PC-9 (cell line): ENCODE data around the gene LPCAT2. TPM values are rescaled to one million over a fixed set of nuclear protein-coding genes. Genes with fewer than 3 reads are reported as not detected.

Experiments
- BruUV-seq: library from RNA; stranded (reverse); fragments of 400-500 nt; replicated peaks from 2 replicates; lab custom pipeline; 2021; lab: Mats Ljungman, UMichigan
- CTCF ChIA-PET: fragments of 300-600 bp; sonication (Branson Sonifier 250); formaldehyde crosslinking; loops from one replicate; lab custom pipeline; 2022; ENCODE audit warnings: antibody characterized with exemption; lab: Charles Lee
- POLR2A ChIA-PET: fragments of 300-600 bp; sonication (Branson Sonifier 250); formaldehyde crosslinking; loops from one replicate; lab custom pipeline; 2022; ENCODE audit warnings: antibody characterized with exemption; ENCODE audit not compliant: unreplicated experiment; lab: Charles Lee
- DNase-seq, 2 experiments: peaks; one replicate each; pipeline versions ENCODE4 v3.0.0 to v3.0.0-alpha.2; 2015 to 2022; ENCODE audit warnings: mixed read lengths in 1 of 2
- H2AFZ ChIP-seq: fragments of 200-600 bp; sonication (generic); 2 replicates; pipeline ENCODE4 v1.8.1; 2017; ENCODE audit warnings: antibody characterized with exemption
- H3F3A ChIP-seq: fragments of 200-600 bp; sonication (generic); 2 replicates; pipeline ENCODE4 v1.8.1; 2017; ENCODE audit warnings: antibody characterized with exemption, mild to moderate bottlenecking, low read depth; ENCODE audit not compliant: insufficient read depth
- H3K27ac ChIP-seq: fragments of 200-600 bp; sonication (generic); 2 replicates; pipeline ENCODE4 v1.6.1; 2016; ENCODE audit warnings: mixed run types
- H3K27me3 ChIP-seq: fragments of 200-600 bp; sonication (generic); 2 replicates; pipeline ENCODE4 v1.6.1; 2016; ENCODE audit warnings: low read depth, mixed run types; ENCODE audit not compliant: insufficient read depth
- H3K36me3 ChIP-seq: fragments of 200-600 bp; sonication (generic); 2 replicates; pipeline ENCODE4 v1.6.1; 2016; ENCODE audit warnings: low read depth, mixed run types
- H3K4me1 ChIP-seq: fragments of 200-600 bp; sonication (generic); replicated peaks from 2 replicates; pipeline ENCODE4 v1.6.1; 2016; ENCODE audit warnings: mixed run types; ENCODE audit not compliant: insufficient read depth
- H3K4me2 ChIP-seq: fragments of 200-600 bp; sonication (generic); 2 replicates; pipeline ENCODE4 v1.6.1; 2017; ENCODE audit warnings: mixed run types
- H3K4me3 ChIP-seq: fragments of 200-600 bp; sonication (generic); 2 replicates; pipeline ENCODE4 v1.6.1; 2016; ENCODE audit warnings: mixed run types
- H3K79me2 ChIP-seq: fragments of 200-600 bp; sonication (generic); 2 replicates; pipeline ENCODE4 v1.6.1; 2017; ENCODE audit warnings: low read depth, mixed run types
- H3K9me2 ChIP-seq: fragments of 200-600 bp; sonication (generic); 2 replicates; pipeline ENCODE4 v1.8.1; 2017; ENCODE audit warnings: mild to moderate bottlenecking; ENCODE audit not compliant: insufficient read depth
- H3K9me3 ChIP-seq: fragments of 200-600 bp; sonication (generic); 2 replicates; pipeline ENCODE4 v1.8.1; 2016; ENCODE audit warnings: low read depth; ENCODE audit not compliant: insufficient read depth
- H4K20me1 ChIP-seq: fragments of 200-600 bp; sonication (generic); 2 replicates; pipeline ENCODE4 v1.8.1; 2017; ENCODE audit not compliant: insufficient read depth
- EZH2 ChIP-seq: fragments of 200-600 bp; sonication (generic); IDR thresholded peaks from 2 replicates; pipeline ENCODE4 v1.8.0; 2017; ENCODE audit warnings: antibody characterized with exemption, low read depth
- intact Hi-C: fragments of 100-400 bp; cut with micrococcal nuclease; formaldehyde crosslinking; loops from one replicate; pipeline ENCODE4 v1.10.0; 2022; ENCODE audit not compliant: unreplicated experiment
- total RNA-seq: library from RNA; stranded (reverse); gene quantifications from 2 replicates; pipeline ENCODE4 v1.2.3, GENCODE V29; 2021
- TF ChIP-seq, protein P1 (sequence below): fragments of 200-600 bp; sonication (generic); conservative IDR thresholded peaks from 2 replicates; pipeline ENCODE4 v1.6.1; 2017; ENCODE audit warnings: mixed run types, antibody characterized with exemption, mild to moderate bottlenecking, moderate library complexity

The LPCAT2 gene
- total RNA-seq, 1 experiment from 2014 or later: 87.7 TPM

DNA sequence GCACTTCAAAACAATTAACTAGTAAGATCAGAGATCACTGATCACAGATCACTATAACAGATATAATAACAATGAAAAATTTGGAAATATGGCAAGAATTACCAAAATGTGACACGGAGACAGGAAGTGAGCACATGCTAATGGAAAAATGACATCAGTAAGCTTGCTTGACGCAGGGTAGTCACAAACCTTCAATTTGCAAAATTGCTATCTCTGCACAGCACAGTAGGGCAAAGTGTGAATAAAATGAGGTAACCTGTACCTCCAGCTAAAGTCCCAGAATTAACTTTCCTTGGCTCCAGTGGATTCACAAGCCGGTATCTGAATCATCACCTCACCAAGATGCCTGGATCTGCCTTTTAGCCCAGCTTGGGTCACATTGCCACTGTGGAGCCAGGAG lies 34.1 kb upstream of the LPCAT2 start:
- no peaks in the 10 kb centered on the region for H3K9me3 ChIP-seq
- CTCF ChIA-PET: no interaction called here
- no peaks in the 10 kb centered on the region for H3K27me3 ChIP-seq
- POLR2A ChIA-PET: no interaction called here
- no peak for DNase-seq
- H3K4me3 ChIP-seq: no peak overlapping the region
- H3K9me2 ChIP-seq: no peaks in the 10 kb centered on the region
- peaks cover 38% of the 10 kb centered on the region for H3K4me1 ChIP-seq
- H4K20me1 ChIP-seq: no peaks in the 10 kb centered on the region
- no peak for TF ChIP-seq EZH2
- TF ChIP-seq, protein P1, sequence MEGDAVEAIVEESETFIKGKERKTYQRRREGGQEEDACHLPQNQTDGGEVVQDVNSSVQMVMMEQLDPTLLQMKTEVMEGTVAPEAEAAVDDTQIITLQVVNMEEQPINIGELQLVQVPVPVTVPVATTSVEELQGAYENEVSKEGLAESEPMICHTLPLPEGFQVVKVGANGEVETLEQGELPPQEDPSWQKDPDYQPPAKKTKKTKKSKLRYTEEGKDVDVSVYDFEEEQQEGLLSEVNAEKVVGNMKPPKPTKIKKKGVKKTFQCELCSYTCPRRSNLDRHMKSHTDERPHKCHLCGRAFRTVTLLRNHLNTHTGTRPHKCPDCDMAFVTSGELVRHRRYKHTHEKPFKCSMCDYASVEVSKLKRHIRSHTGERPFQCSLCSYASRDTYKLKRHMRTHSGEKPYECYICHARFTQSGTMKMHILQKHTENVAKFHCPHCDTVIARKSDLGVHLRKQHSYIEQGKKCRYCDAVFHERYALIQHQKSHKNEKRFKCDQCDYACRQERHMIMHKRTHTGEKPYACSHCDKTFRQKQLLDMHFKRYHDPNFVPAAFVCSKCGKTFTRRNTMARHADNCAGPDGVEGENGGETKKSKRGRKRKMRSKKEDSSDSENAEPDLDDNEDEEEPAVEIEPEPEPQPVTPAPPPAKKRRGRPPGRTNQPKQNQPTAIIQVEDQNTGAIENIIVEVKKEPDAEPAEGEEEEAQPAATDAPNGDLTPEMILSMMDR: no peak
- H3K36me3 ChIP-seq: no peaks in the 10 kb centered on the region
- no peak overlapping the region for H3K27ac ChIP-seq
- no peaks in the 10 kb centered on the region for H3K79me2 ChIP-seq
- H2AFZ ChIP-seq: no peak overlapping the region
- H3F3A ChIP-seq: peaks cover 39% of the 10 kb centered on the region
- intact Hi-C loops: loop anchor here (5.0 kb wide), 3 partner anchors 357 to 1132 kb away; partner anchors contain the start of genes CES1 and MT2A
- BruUV-seq: no TSS peak
- H3K4me2 ChIP-seq: no peak overlapping the region

DNA sequence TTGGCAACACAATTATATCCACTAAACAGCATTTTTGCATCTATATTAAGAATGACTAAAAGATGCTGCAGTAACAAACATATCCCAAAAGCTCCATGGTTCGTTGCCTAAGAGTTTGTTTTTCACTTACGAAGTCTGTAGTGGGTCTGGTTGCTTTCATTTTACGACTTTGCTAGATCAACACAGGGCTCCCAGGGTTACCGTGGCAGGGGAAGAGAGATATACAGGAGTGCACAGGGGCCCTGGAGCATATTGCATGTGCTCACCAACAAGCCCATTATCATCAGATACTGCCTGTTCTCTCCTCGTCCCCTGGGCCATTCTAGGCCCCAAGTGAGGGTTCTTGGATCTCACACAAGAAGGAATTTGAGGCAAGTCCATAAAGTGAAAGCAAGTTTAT lies 33.0 kb upstream of the LPCAT2 start:
- no peaks in the 10 kb centered on the region for H4K20me1 ChIP-seq
- CTCF ChIA-PET: no interaction called here
- TF ChIP-seq EZH2: no peak
- TF ChIP-seq, protein P1: no peak
- H3K4me1 ChIP-seq: peaks cover 27% of the 10 kb centered on the region
- no peaks in the 10 kb centered on the region for H3K79me2 ChIP-seq
- DNase-seq: no peak
- no peak overlapping the region for H3K4me2 ChIP-seq
- H3F3A ChIP-seq: peaks cover 28% of the 10 kb centered on the region
- no TSS peak for BruUV-seq
- H3K9me2 ChIP-seq: no peaks in the 10 kb centered on the region
- H2AFZ ChIP-seq: no peak overlapping the region
- no peak overlapping the region for H3K4me3 ChIP-seq
- no peak overlapping the region for H3K27ac ChIP-seq
- no peaks in the 10 kb centered on the region for H3K9me3 ChIP-seq
- POLR2A ChIA-PET: no interaction called here
- no peaks in the 10 kb centered on the region for H3K36me3 ChIP-seq
- intact Hi-C loops: no loop called here
- no peaks in the 10 kb centered on the region for H3K27me3 ChIP-seq

DNA sequence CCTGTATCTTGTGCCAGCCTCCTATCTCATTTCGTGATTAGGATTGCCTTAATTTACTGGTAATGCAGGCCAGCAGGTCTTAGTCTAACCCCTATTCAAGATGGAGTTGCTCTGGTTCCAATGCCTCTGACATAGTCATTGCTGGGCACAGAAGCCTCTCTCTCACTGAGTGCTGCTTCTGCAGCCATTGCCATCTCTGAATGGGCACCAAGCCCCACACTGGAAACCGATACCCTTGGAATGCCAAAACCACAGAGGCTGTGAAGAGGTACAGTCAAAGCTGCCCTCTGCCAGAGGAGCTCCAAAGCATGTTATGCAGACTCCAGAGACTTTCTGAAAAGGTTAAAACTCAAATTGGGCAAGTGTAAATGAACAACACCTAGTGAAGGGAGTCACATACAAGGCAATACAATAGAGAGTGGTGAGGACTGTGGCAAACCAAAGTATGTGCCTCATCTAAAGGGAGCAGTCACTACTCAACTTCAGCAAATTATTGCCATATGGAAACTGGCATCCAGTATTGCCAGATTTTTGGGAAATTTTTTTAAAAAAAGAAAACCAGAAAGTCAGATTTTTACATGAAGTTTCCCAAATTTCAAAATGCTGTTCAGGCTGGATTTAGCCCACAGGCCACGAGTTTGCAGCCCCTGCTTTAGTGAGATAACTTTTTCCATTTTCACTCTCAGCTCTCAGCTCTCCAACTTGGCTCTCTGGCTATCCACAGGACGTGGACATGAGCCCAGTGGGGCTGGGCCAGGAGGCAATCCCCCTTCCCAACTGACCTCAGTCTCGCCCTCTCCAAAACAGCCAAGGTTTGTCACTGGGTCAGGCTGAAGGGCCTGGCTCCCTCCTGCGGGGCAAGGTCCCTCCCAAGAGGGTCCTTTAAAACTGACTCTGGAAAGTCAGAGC lies 32.0 kb upstream of the LPCAT2 start:
- no peak overlapping the region for H3K4me2 ChIP-seq
- CTCF ChIA-PET: no interaction called here

More for the DNA sequence above, 32.0 kb upstream of the LPCAT2 start:
- no peaks in the 10 kb centered on the region for H3K79me2 ChIP-seq
- H3K36me3 ChIP-seq: no peaks in the 10 kb centered on the region
- intact Hi-C loops: no loop called here
- no peaks in the 10 kb centered on the region for H3K9me2 ChIP-seq
- no peak overlapping the region for H2AFZ ChIP-seq
- TF ChIP-seq, protein P1: no peak
- TF ChIP-seq EZH2: no peak
- H3K27ac ChIP-seq: no peak overlapping the region
- H3F3A ChIP-seq: peaks cover 19% of the 10 kb centered on the region
- no peaks in the 10 kb centered on the region for H4K20me1 ChIP-seq
- H3K27me3 ChIP-seq: no peaks in the 10 kb centered on the region
- POLR2A ChIA-PET: no interaction called here
- H3K4me1 ChIP-seq: peaks cover 20% of the 10 kb centered on the region
- no peak for DNase-seq
- no TSS peak for BruUV-seq
- H3K9me3 ChIP-seq: no peaks in the 10 kb centered on the region
- H3K4me3 ChIP-seq: no peak overlapping the region
